ENCODE results near the gene CDC42EP5. TPM values are rescaled to one million over a fixed set of nuclear protein-coding genes. Genes with fewer than 3 reads are reported as not detected.

The CDC42EP5 gene
- total and polyA plus RNA-seq, 10 of the 15 experiments (the other 5 are each of a cell fraction or from before 2014, with no cell fraction given) = 0.42 to 1.8 (median 1.4) TPM; not detected in 6

DNA sequence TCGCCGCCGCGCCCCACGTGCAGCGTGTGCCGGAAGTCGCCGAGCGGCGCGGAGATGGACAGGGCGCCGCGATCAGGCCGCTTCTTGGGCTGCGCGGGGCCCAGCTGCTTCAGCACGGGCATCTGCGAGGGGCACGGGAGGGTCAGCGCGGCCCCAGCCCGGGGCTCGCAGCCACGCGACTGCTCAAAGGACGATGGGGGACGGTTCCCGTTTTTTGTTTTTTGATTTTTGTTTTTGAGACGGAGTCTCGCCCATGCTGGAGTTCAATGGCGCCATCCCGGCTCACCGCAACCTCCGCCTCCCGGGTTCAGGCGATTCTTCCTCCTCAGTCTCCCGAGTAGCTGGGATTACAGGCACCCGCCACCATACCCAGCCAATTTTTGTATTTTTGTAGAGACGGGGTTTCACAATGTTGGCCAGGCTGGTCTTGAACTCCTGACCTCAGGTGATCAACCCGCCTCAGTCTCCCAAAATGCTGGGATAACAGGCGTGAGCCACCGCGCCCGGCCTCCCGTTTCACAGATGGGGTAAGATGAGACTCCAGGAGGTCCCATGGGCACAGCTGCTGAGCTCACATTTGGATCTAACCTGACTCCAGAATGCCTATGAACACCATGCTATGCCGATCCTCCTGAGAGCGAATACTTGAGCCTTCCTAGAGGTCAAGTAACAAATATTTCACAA lies 7.5 kb downstream of the CDC42EP5 start:
- no peaks in the 10 kb centered on the region for H4K20me1 ChIP-seq (ENCODE audit: control insufficient read depth, insufficient read depth)
- no peak overlapping the region for H2AFZ ChIP-seq (ENCODE audit: control insufficient read depth, low read depth, low read length)
- H3K9me3 ChIP-seq (replicated peaks; ENCODE audit: control insufficient read depth, insufficient read depth, low read length) = no peaks in the 10 kb centered on the region
- in situ Hi-C loops (cut with MboI) (loop anchor here (10.0 kb wide), 1 partner anchor 1189 kb away; the partner anchor contains the start of gene U2AF2), intact Hi-C loops (cut with micrococcal nuclease; ENCODE audit: unreplicated experiment) (no loop called here)
- POLR2A ChIA-PET = interaction anchor here (1.3 kb wide), 1 partner anchor 17 kb away, joined by 4 read pairs; the partner anchor contains the start of gene LENG8
- H3K4me3 ChIP-seq = no peak overlapping the region
- SMC1A ChIA-PET (ENCODE audit: uncharacterized antibody, unreplicated experiment) = no interaction called here
- BruUV-seq (replicated peaks) = no TSS peak
- H3K79me2 ChIP-seq (ENCODE audit: control insufficient read depth, insufficient read depth, low read length) = peaks cover 14% of the 10 kb centered on the region
- no peaks in the 10 kb centered on the region for H3K27me3 ChIP-seq (replicated peaks in 1 of 2; ENCODE audit: control insufficient read depth in 2 of 2, insufficient read depth in 2 of 2, low read length in 1 of 2)
- no peak overlapping the region for H3K4me2 ChIP-seq (ENCODE audit: control insufficient read depth, insufficient read depth)
- WGBS (ENCODE audit: insufficient coverage, insufficient replicate concordance, low lambda C conversion rate, missing lambda C conversion rate) = 97% methylated on average over 42 of the region's 49 CpGs
- CTCF ChIA-PET = interaction anchor here (1.3 to 1.5 kb wide), 2 partner anchors 13 to 17 kb away, joined by 4 to 7 read pairs; partner anchors contain the start of gene LENG8
- RAD21 ChIA-PET (ENCODE audit: unreplicated experiment) = no interaction called here
- no peak for ATAC-seq
- no peak overlapping the region for H3K9ac ChIP-seq (ENCODE audit: control insufficient read depth, insufficient read depth, low read length)
- no peak for DNase-seq (ENCODE audit: low read depth, low spot score)
- FAIRE-seq = no peak
- peaks cover 12% of the 10 kb centered on the region for H3K4me1 ChIP-seq (ENCODE audit: control insufficient read depth, insufficient read depth, low read length)
- TF ChIP-seq, protein P1, sequence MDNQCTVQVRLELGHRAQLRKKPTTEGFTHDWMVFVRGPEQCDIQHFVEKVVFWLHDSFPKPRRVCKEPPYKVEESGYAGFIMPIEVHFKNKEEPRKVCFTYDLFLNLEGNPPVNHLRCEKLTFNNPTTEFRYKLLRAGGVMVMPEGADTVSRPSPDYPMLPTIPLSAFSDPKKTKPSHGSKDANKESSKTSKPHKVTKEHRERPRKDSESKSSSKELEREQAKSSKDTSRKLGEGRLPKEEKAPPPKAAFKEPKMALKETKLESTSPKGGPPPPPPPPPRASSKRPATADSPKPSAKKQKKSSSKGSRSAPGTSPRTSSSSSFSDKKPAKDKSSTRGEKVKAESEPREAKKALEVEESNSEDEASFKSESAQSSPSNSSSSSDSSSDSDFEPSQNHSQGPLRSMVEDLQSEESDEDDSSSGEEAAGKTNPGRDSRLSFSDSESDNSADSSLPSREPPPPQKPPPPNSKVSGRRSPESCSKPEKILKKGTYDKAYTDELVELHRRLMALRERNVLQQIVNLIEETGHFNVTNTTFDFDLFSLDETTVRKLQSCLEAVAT (IDR thresholded peaks at IDR 0.05) = peak; percentile 51; the same call in 1 of the 2 replicates
- TF ChIP-seq, protein P2, sequence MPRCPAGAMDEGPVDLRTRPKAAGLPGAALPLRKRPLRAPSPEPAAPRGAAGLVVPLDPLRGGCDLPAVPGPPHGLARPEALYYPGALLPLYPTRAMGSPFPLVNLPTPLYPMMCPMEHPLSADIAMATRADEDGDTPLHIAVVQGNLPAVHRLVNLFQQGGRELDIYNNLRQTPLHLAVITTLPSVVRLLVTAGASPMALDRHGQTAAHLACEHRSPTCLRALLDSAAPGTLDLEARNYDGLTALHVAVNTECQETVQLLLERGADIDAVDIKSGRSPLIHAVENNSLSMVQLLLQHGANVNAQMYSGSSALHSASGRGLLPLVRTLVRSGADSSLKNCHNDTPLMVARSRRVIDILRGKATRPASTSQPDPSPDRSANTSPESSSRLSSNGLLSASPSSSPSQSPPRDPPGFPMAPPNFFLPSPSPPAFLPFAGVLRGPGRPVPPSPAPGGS (IDR thresholded peaks at IDR 0.05; ENCODE audit: borderline replicate concordance, insufficient read depth, low read depth, low read length, poor library complexity, severe bottlenecking) = no peak
- no peak overlapping the region for H3K27ac ChIP-seq (ENCODE audit: control insufficient read depth, insufficient read depth)
- peaks cover 0 to 11% of the 10 kb centered on the region in 2 experiments; a peak in 2 of 4 replicates for H3K36me3 ChIP-seq (ENCODE audit: control insufficient read depth in 2 of 2, insufficient read depth in 2 of 2, low read length in 1 of 2)

Measured in GM12878 (cell line).